HepG2 (cell line): ENCODE data around the gene COQ6. TPM values are rescaled to one million over a fixed set of nuclear protein-coding genes. Genes with fewer than 3 reads are reported as not detected.

Experiments
- ARHGAP35 ChIP-seq: sonication (generic); formaldehyde crosslinking; IDR thresholded peaks from 2 replicates; pipeline ENCODE4 v1.9.0; 2022; ENCODE audit warnings: mild to moderate bottlenecking, inconsistent platforms, moderate library complexity, missing genetic modification reagents, borderline replicate concordance
- ASH2L ChIP-seq: fragments of 300-600, 200-600 bp; sonication (generic); IDR thresholded peaks from 2 replicates; pipeline ENCODE4 v1.7.0; 2017; ENCODE audit warnings: low read depth, mild to moderate bottlenecking, moderate library complexity, mixed read lengths, low read length; ENCODE audit not compliant: insufficient read length
- BORCS8-MEF2B ChIP-seq: sonication (generic); formaldehyde crosslinking; IDR thresholded peaks from 2 replicates; pipeline ENCODE4 v1.8.0; 2022; ENCODE audit warnings: mild to moderate bottlenecking, missing genetic modification reagents
- CEBPB ChIP-seq: IDR thresholded peaks from 2 replicates; pipeline ENCODE4 v1.6.1; 2011; ENCODE audit warnings: low read depth, low read length, improper control_type of control experiment, borderline replicate concordance
- CEBPZ ChIP-seq: IDR thresholded peaks from 2 replicates; pipeline ENCODE4 v1.6.1; 2012; ENCODE audit warnings: low read length, improper control_type of control experiment
- GLMP ChIP-seq: sonication (generic); formaldehyde crosslinking; IDR thresholded peaks from 2 replicates; pipeline ENCODE4 v1.9.0; 2021; ENCODE audit warnings: missing genetic modification reagents, mild to moderate bottlenecking, borderline replicate concordance
- HES4 ChIP-seq: sonication (generic); formaldehyde crosslinking; IDR thresholded peaks from 2 replicates; pipeline ENCODE4 v1.9.0; 2021; ENCODE audit warnings: mild to moderate bottlenecking, missing genetic modification reagents, borderline replicate concordance
- JUNB ChIP-seq: sonication (generic); formaldehyde crosslinking; IDR thresholded peaks from 2 replicates; pipeline ENCODE4 v1.8.0; 2022; ENCODE audit warnings: missing genetic modification reagents, mild to moderate bottlenecking, borderline replicate concordance
- KDM1A ChIP-seq: IDR thresholded peaks from 2 replicates; pipeline ENCODE4 v1.6.1; 2016; ENCODE audit warnings: missing compliant biosample characterization
- KDM4B ChIP-seq: sonication (generic); formaldehyde crosslinking; IDR thresholded peaks from 2 replicates; pipeline ENCODE4 v1.4.0; 2020; ENCODE audit warnings: missing genetic modification reagents
- KDM6A ChIP-seq: IDR thresholded peaks from 2 replicates; pipeline ENCODE4 v1.6.1; 2016; ENCODE audit warnings: low read depth
- MED13 ChIP-seq: sonication (generic); formaldehyde crosslinking; IDR thresholded peaks from 2 replicates; pipeline ENCODE4 v1.5.0; 2020; ENCODE audit warnings: missing genetic modification reagents
- MXD3 ChIP-seq: IDR thresholded peaks from 2 replicates; pipeline ENCODE4 v1.6.1; 2016; ENCODE audit warnings: mild to moderate bottlenecking, missing biosample characterization, missing genetic modification reagents
- PCBP1 ChIP-seq: fragments of 200-400 bp; formaldehyde crosslinking; IDR thresholded peaks from 2 replicates; pipeline ENCODE4 v1.6.1; 2017; ENCODE audit warnings: mild to moderate bottlenecking, low read depth, low read length, borderline replicate concordance
- SMAD1 ChIP-seq: sonication (generic); formaldehyde crosslinking; IDR thresholded peaks from 2 replicates; pipeline ENCODE4 v1.4.0; 2020; ENCODE audit warnings: missing genetic modification reagents, low read depth, mild to moderate bottlenecking, borderline replicate concordance
- TCF12 ChIP-seq, 2 experiments: fragments of 450-650 bp in 1 of 2; sonication (generic) in 1 of 2; formaldehyde crosslinking in 1 of 2; IDR thresholded peaks; 2 replicates each; pipeline versions ENCODE4 v1.6.1 to v1.8.0; 2017 to 2022; ENCODE audit warnings: antibody characterized with exemption in 1 of 2, mild to moderate bottlenecking in 1 of 2, missing genetic modification reagents in 1 of 2, moderate library complexity in 1 of 2
- ZFP36L2 ChIP-seq: sonication (generic); formaldehyde crosslinking; IDR thresholded peaks from 2 replicates; pipeline ENCODE4 v1.4.0; 2020; ENCODE audit warnings: missing genetic modification reagents
- ZNF160 ChIP-seq: sonication (generic); formaldehyde crosslinking; IDR thresholded peaks from 2 replicates; pipeline ENCODE4 v1.8.0; 2022; ENCODE audit warnings: mild to moderate bottlenecking, inconsistent platforms, missing genetic modification reagents
- ZNF234 ChIP-seq: sonication (generic); formaldehyde crosslinking; conservative IDR thresholded peaks from 2 replicates; pipeline ENCODE4 v1.5.1; 2020; ENCODE audit warnings: mild to moderate bottlenecking, missing genetic modification reagents
- ZNF260 ChIP-seq: sonication (generic); formaldehyde crosslinking; IDR thresholded peaks from 2 replicates; pipeline ENCODE4 v1.4.0; 2020; ENCODE audit warnings: missing genetic modification reagents, low read depth, mild to moderate bottlenecking, borderline replicate concordance
- ZNF296 ChIP-seq: sonication (generic); formaldehyde crosslinking; conservative IDR thresholded peaks from 2 replicates; pipeline ENCODE4 v1.5.0; 2020; ENCODE audit warnings: mild to moderate bottlenecking, missing genetic modification reagents
- ZNF570 ChIP-seq: sonication (generic); formaldehyde crosslinking; IDR thresholded peaks from 2 replicates; pipeline ENCODE4 v1.4.0; 2020; ENCODE audit warnings: mild to moderate bottlenecking, missing genetic modification reagents, borderline replicate concordance
- ZNF784 ChIP-seq: sonication (generic); formaldehyde crosslinking; IDR thresholded peaks from 2 replicates; pipeline ENCODE4 v1.5.1; 2020; ENCODE audit warnings: missing genetic modification reagents, mild to moderate bottlenecking, borderline replicate concordance
- polyA plus RNA-seq, 8 experiments: library from polyadenylated mRNA; depleted of rRNA in 3 of 8; stranded (reverse) in 7 of 8; unstranded in 1 of 8; fragments of >200 nt; fragmentation: Illumina TruSeq in 4 of 8; extraction: Trizol in 4 of 8; gene quantifications; 2 replicates each; pipeline versions ENCODE4 v1.2.1 to v1.2.3, GENCODE V29; 2011 to 2016; ENCODE audit warnings: low read depth in 4 of 8, missing spikeins in 1 of 8, mixed read lengths in 1 of 8; ENCODE audit not compliant: insufficient read depth in 1 of 8
- total RNA-seq, 5 experiments: library from RNA; depleted of rRNA; stranded (reverse); fragments of >200 nt; fragmentation: Illumina TruSeq; extraction: Trizol; gene quantifications; 2 replicates each; pipeline ENCODE4 v1.2.3, GENCODE V29; 2016; ENCODE audit warnings: low read depth in 1 of 5

Gene COQ6
- total and polyA plus RNA-seq, 2 of the 13 experiments (the other 11 are each of a cell fraction or from before 2014, with no cell fraction given) = 18.9 to 34.7 TPM

GRCh38 chr14:73995977-73996378 is 45.9 kb downstream of the COQ6 start (continued):
- TF ChIP-seq SMAD1 (CRISPR knock-in tag) = no peak
- TF ChIP-seq MED13 = no peak
- TF ChIP-seq ZFP36L2 (CRISPR knock-in tag) = no peak
- TF ChIP-seq CEBPZ = no peak
- no peak for TF ChIP-seq ZNF234 (CRISPR knock-in tag)
- no peak for TF ChIP-seq TCF12 (IDR thresholded peaks at IDR 0.05)
- no peak for TF ChIP-seq TCF12 (CRISPR knock-in tag; IDR thresholded peaks at IDR 0.05)
- TF ChIP-seq KDM6A (CRISPR knock-in tag) = peak; percentile 68
- TF ChIP-seq ASH2L = no peak
- TF ChIP-seq BORCS8-MEF2B = no peak
- no peak for TF ChIP-seq ARHGAP35 (CRISPR knock-in tag)
- TF ChIP-seq CEBPB = no peak
- TF ChIP-seq GLMP = no peak
- no peak for TF ChIP-seq HES4
- TF ChIP-seq ZNF570 (CRISPR knock-in tag) = no peak
- TF ChIP-seq MXD3 (CRISPR knock-in tag) = 0 out of 2 replicates have a peak, but pooled peaks have one; percentile 39
- TF ChIP-seq KDM4B (CRISPR knock-in tag) = no peak
- no peak for TF ChIP-seq KDM1A
- TF ChIP-seq PCBP1 = no peak
- no peak for TF ChIP-seq ZNF296
- TF ChIP-seq ZNF260 (CRISPR knock-in tag) = no peak
- no peak for TF ChIP-seq ZNF784 (CRISPR knock-in tag)
- no peak for TF ChIP-seq JUNB
- TF ChIP-seq ZNF160 (CRISPR knock-in tag) = no peak
